Measurements from ENCODE around the gene PGBD5. TPM values are rescaled to one million over a fixed set of nuclear protein-coding genes. Genes with fewer than 3 reads are reported as not detected.

Gene PGBD5
- total and polyA plus RNA-seq, 2 donors (not counting 1 experiment from before 2014, with no cell fraction given): 0.10 to 0.17 TPM

DNA sequence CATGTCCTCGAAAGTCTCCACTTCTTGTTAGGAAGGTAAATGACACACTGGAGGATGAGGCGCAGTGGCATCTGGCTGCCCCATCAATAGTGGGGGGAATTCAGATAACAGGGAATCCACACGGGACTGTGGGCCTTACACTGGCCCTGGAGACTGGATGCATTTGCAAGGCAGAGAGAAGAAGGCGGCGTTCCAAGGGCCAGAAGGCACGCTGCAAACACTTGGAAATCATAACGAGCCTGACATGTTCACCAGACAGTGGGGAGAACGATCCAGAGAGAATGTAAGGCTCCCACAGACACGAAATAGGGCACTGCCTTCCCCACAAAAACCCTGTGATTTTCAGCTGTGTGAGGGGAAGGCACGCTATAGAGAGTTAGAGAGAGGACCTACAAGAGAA, 70.5 kb downstream of the PGBD5 start:
- H3K4me2 ChIP-seq (ENCODE audit: extremely low read depth, insufficient read depth, low read length): no peak overlapping the region
- H3K27ac ChIP-seq (ENCODE audit: insufficient read depth, low read length): no peak overlapping the region
- no peaks in the 10 kb centered on the region for H3K36me3 ChIP-seq (ENCODE audit: control insufficient read depth, insufficient read depth, low read length)
- H4K20me1 ChIP-seq (ENCODE audit: control insufficient read depth, extremely low read depth, insufficient read depth, low read length): no peaks in the 10 kb centered on the region
- TF ChIP-seq, protein P1, sequence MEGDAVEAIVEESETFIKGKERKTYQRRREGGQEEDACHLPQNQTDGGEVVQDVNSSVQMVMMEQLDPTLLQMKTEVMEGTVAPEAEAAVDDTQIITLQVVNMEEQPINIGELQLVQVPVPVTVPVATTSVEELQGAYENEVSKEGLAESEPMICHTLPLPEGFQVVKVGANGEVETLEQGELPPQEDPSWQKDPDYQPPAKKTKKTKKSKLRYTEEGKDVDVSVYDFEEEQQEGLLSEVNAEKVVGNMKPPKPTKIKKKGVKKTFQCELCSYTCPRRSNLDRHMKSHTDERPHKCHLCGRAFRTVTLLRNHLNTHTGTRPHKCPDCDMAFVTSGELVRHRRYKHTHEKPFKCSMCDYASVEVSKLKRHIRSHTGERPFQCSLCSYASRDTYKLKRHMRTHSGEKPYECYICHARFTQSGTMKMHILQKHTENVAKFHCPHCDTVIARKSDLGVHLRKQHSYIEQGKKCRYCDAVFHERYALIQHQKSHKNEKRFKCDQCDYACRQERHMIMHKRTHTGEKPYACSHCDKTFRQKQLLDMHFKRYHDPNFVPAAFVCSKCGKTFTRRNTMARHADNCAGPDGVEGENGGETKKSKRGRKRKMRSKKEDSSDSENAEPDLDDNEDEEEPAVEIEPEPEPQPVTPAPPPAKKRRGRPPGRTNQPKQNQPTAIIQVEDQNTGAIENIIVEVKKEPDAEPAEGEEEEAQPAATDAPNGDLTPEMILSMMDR (conservative IDR thresholded peaks at IDR 0.05 in 1 of 2, IDR thresholded peaks at IDR 0.05 in 1 of 2; ENCODE audit: low read depth in 1 of 2, low read length in 2 of 2): no peak
- no peak for DNase-seq (ENCODE audit: low read depth in 2 of 2)
- H3K27me3 ChIP-seq (ENCODE audit: control insufficient read depth, insufficient read depth, low read length): no peaks in the 10 kb centered on the region
- H3K9me3 ChIP-seq (ENCODE audit: control insufficient read depth, insufficient read depth, low read depth, low read length): no peaks in the 10 kb centered on the region
- no peak overlapping the region for H3K9ac ChIP-seq (ENCODE audit: insufficient read depth, low read length)
- H3K4me3 ChIP-seq (replicated peaks in 1 of 4; ENCODE audit: control extremely low read depth in 1 of 4, insufficient read depth in 1 of 4, low read depth in 3 of 4, low read length in 4 of 4): no peak overlapping the region
- H3K4me1 ChIP-seq (ENCODE audit: control insufficient read depth, extremely low read depth, insufficient read depth, low read length): no peaks in the 10 kb centered on the region
- H3K79me2 ChIP-seq (ENCODE audit: control insufficient read depth, insufficient read depth, low read length): no peaks in the 10 kb centered on the region
- H2AFZ ChIP-seq (ENCODE audit: low read length): no peak overlapping the region

DNA sequence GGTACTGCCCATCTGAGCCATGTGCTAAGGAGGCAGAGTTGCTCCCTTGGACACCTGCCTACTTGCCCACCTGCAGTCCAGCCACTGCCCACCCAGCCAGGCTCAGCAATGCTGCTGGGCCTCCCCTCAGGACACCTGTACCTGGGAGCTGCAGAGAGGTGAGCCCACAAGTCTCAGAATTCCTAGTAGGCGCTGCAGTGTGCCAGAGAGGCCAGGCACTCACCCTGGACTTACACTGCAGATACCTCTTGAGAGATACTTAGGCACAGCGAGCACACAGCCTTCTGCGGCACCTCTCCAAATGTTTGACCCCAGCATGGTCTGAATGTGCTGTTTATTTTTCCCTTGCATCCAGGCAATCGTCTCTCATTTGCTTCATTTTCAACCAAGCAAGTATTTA, 71.0 kb downstream of the PGBD5 start:
- TF ChIP-seq, protein P1 (conservative IDR thresholded peaks at IDR 0.05 in 1 of 2, IDR thresholded peaks at IDR 0.05 in 1 of 2; ENCODE audit: low read depth in 1 of 2, low read length in 2 of 2): no peak
- no peak for TF ChIP-seq EZH2 (IDR thresholded peaks at IDR 0.05; ENCODE audit: low read length, missing control alignments)
- DNase-seq (ENCODE audit: low read depth in 2 of 2): no peak
- Histone ChIP-seq H3K36me3 (ENCODE audit: control insufficient read depth, insufficient read depth, low read length) (no peaks in the 10 kb centered on the region), H3K9me3 (ENCODE audit: control insufficient read depth, insufficient read depth, low read depth, low read length) (no peaks in the 10 kb centered on the region), H4K20me1 (ENCODE audit: control insufficient read depth, extremely low read depth, insufficient read depth, low read length) (no peaks in the 10 kb centered on the region), H3K4me1 (ENCODE audit: control insufficient read depth, extremely low read depth, insufficient read depth, low read length) (no peaks in the 10 kb centered on the region), H3K27ac (ENCODE audit: insufficient read depth, low read length) (no peak overlapping the region), H3K9ac (ENCODE audit: insufficient read depth, low read length) (no peak overlapping the region), H2AFZ (ENCODE audit: low read length) (no peak overlapping the region), H3K79me2 (ENCODE audit: control insufficient read depth, insufficient read depth, low read length) (no peaks in the 10 kb centered on the region), H3K27me3 (ENCODE audit: control insufficient read depth, insufficient read depth, low read length) (no peaks in the 10 kb centered on the region), H3K4me3 (replicated peaks in 1 of 4; ENCODE audit: control extremely low read depth in 1 of 4, insufficient read depth in 1 of 4, low read depth in 3 of 4, low read length in 4 of 4) (no peak overlapping the region), H3K4me2 (ENCODE audit: extremely low read depth, insufficient read depth, low read length) (no peak overlapping the region)

DNA sequence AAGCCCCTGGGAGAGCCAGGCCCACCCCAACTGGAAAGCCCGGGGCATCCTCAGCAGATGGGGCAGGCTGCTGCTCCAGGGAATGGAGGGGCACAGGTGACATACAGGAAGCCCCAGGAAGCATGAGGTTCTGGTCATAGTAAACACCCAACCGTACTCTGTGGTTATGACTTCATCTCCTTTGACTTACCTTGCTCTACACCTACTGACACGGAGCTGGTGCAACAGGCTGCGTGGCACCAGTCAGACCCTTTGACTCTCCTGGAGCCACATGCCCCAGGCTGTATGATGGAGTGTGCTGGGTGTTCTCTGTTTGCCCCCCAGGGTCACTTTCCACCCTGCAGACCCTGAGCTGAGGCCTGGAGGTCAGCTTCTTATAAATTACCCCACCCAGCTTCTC, 72.1 kb downstream of the PGBD5 start:
- Histone ChIP-seq H3K4me3 (replicated peaks in 1 of 4; ENCODE audit: control extremely low read depth in 1 of 4, insufficient read depth in 1 of 4, low read depth in 3 of 4, low read length in 4 of 4) (no peak overlapping the region), H3K27me3 (ENCODE audit: control insufficient read depth, insufficient read depth, low read length) (no peaks in the 10 kb centered on the region), H3K4me2 (ENCODE audit: extremely low read depth, insufficient read depth, low read length) (no peak overlapping the region), H3K27ac (ENCODE audit: insufficient read depth, low read length) (no peak overlapping the region), H3K9me3 (ENCODE audit: control insufficient read depth, insufficient read depth, low read depth, low read length) (no peaks in the 10 kb centered on the region), H3K9ac (ENCODE audit: insufficient read depth, low read length) (no peak overlapping the region), H3K4me1 (ENCODE audit: control insufficient read depth, extremely low read depth, insufficient read depth, low read length) (no peaks in the 10 kb centered on the region), H3K36me3 (ENCODE audit: control insufficient read depth, insufficient read depth, low read length) (no peaks in the 10 kb centered on the region), H2AFZ (ENCODE audit: low read length) (no peak overlapping the region), H4K20me1 (ENCODE audit: control insufficient read depth, extremely low read depth, insufficient read depth, low read length) (no peaks in the 10 kb centered on the region), H3K79me2 (ENCODE audit: control insufficient read depth, insufficient read depth, low read length) (no peaks in the 10 kb centered on the region)
- DNase-seq (ENCODE audit: low read depth in 2 of 2): no peak
- TF ChIP-seq EZH2 (IDR thresholded peaks at IDR 0.05; ENCODE audit: low read length, missing control alignments): no peak

Data from fibroblast of lung (primary cell).